ENCODE results near the gene DGKI. TPM values are rescaled to one million over a fixed set of nuclear protein-coding genes. Genes with fewer than 3 reads are reported as not detected.
A peak's percentile ranks its signal among the peaks of the same experiment; 100 is the strongest.

The DGKI gene
- total and polyA plus RNA-seq, 9 of the 15 experiments (the other 6 are each of a cell fraction or from before 2014, with no cell fraction given), result 0.11 to 0.54 (median 0.15) TPM; not detected in 5

GRCh38 chr7:137890449-137890921, 43.7 kb upstream of the DGKI start:
- H3K4me2 ChIP-seq (ENCODE audit: insufficient read depth, low read length), result no peak overlapping the region
- no peaks in the 10 kb centered on the region for H3K79me2 ChIP-seq (ENCODE audit: control insufficient read depth, insufficient read depth, low read length)
- H3K27ac ChIP-seq (ENCODE audit: extremely low read depth, low read depth, low read length), result no peak overlapping the region
- no peaks in the 10 kb centered on the region for H3K27me3 ChIP-seq (ENCODE audit: control insufficient read depth in 2 of 2, insufficient read depth in 2 of 2, low read length in 2 of 2)
- peak; percentile 40 for FAIRE-seq
- ChIA-PET CTCF (ENCODE audit: low intra/inter-chr PET ratio) (no interaction called here), POLR2A (no interaction called here)
- no peaks in the 10 kb centered on the region for H3K9me1 ChIP-seq (ENCODE audit: control insufficient read depth, insufficient read depth, low read length)
- H3K36me3 ChIP-seq (ENCODE audit: control insufficient read depth, insufficient read depth, low read length), result peaks cover 57% of the 10 kb centered on the region; the same call in 2 of the 3 replicates
- H3K9me3 ChIP-seq (replicated peaks; ENCODE audit: control insufficient read depth, insufficient read depth, low read depth, low read length), result no peaks in the 10 kb centered on the region
- 54% methylated on average over 3 of the region's 3 CpGs for WGBS (ENCODE audit: insufficient coverage, low coverage, missing lambda C conversion rate)
- intact Hi-C loops (cut with micrococcal nuclease), result no loop called here
- no peak overlapping the region for H2AFZ ChIP-seq (ENCODE audit: low read depth, low read length)
- BruUV-seq (replicated peaks), result no TSS peak
- no peaks in the 10 kb centered on the region for H4K20me1 ChIP-seq (replicated peaks; ENCODE audit: control insufficient read depth, insufficient read depth, low read length)
- in situ Hi-C loops (cut with MboI), result no loop called here
- peak; percentile 59; the same call in 2 of the 3 replicates for ATAC-seq
- H3K9ac ChIP-seq (ENCODE audit: insufficient read depth in 1 of 2, low read depth in 2 of 2, low read length in 2 of 2), result no peak overlapping the region
- H3K4me3 ChIP-seq, result no peak overlapping the region
- peaks cover 0 to 2% of the 10 kb centered on the region in 2 experiments; a peak in 2 of 5 replicates for H3K4me1 ChIP-seq (replicated peaks in 1 of 2; ENCODE audit: control insufficient read depth in 2 of 2, insufficient read depth in 2 of 2, low read length in 2 of 2)
- peak in 2 of 4 experiments; percentile 62 to 69 for DNase-seq (ENCODE audit: extremely low read depth in 1 of 4, low spot score in 3 of 4)
- no peak for TF ChIP-seq IRF9 (tag; IDR thresholded peaks at IDR 0.05)
- no peak for TF ChIP-seq GATAD2B (IDR thresholded peaks at IDR 0.05; ENCODE audit: borderline replicate concordance)
- no peak for TF ChIP-seq NELFE (IDR thresholded peaks at IDR 0.05; ENCODE audit: insufficient read depth, insufficient read length)
- TF ChIP-seq ZNF785 (CRISPR knock-in tag; IDR thresholded peaks at IDR 0.05), result no peak
- no peak for TF ChIP-seq KLF10 (CRISPR knock-in tag; IDR thresholded peaks at IDR 0.05)
- no peak for TF ChIP-seq SNAPC5 (CRISPR knock-in tag; IDR thresholded peaks at IDR 0.05)
- TF ChIP-seq ZBTB33 (CRISPR knock-in tag; IDR thresholded peaks at IDR 0.05), result no peak
- no peak for TF ChIP-seq SETDB1 (IDR thresholded peaks at IDR 0.05; ENCODE audit: low read length)
- TF ChIP-seq CREM (IDR thresholded peaks at IDR 0.05; ENCODE audit: low read depth), result peak; percentile 85
- TF ChIP-seq LCOR (CRISPR knock-in tag; IDR thresholded peaks at IDR 0.05), result no peak
- no peak for TF ChIP-seq HNRNPK (IDR thresholded peaks at IDR 0.05; ENCODE audit: low read depth, low read length, poor library complexity, severe bottlenecking)
- no peak for TF ChIP-seq ATF1 (CRISPR knock-in tag; IDR thresholded peaks at IDR 0.05)
- TF ChIP-seq ATF1 (tag; IDR thresholded peaks at IDR 0.05), result 0 out of 2 replicates have a peak, but pooled peaks have one; percentile 10
- TF ChIP-seq E2F5 (CRISPR knock-in tag; IDR thresholded peaks at IDR 0.05), result no peak
- TF ChIP-seq SRSF3 (IDR thresholded peaks at IDR 0.05; ENCODE audit: insufficient read depth, low read length), result no peak
- no peak for TF ChIP-seq MCM5 (IDR thresholded peaks at IDR 0.05; ENCODE audit: low read depth)
- TF ChIP-seq ETS1 (conservative IDR thresholded peaks at IDR 0.05; ENCODE audit: control insufficient read depth, low read depth, low read length), result no peak
- TF ChIP-seq RNF2 (IDR thresholded peaks at IDR 0.05), result no peak
- no peak for TF ChIP-seq HES1 (IDR thresholded peaks at IDR 0.05; ENCODE audit: low read depth)
